HUES64 (cell line): ENCODE results near the gene FAHD1. TPM values are rescaled to one million over a fixed set of nuclear protein-coding genes. Genes with fewer than 3 reads are reported as not detected.

Experiments
- H3K27ac ChIP-seq: 2 replicates; pipeline ENCODE4 v1.7.0; 2013; ENCODE audit warnings: low read depth, low read length, inconsistent platforms
- H3K27me3 ChIP-seq: 2 replicates; pipeline ENCODE4 v1.6.1; 2013; ENCODE audit warnings: mild to moderate bottlenecking, low read length; ENCODE audit not compliant: insufficient read depth
- H3K36me3 ChIP-seq: 2 replicates; pipeline ENCODE4 v1.6.1; 2013; ENCODE audit warnings: mild to moderate bottlenecking, low read length; ENCODE audit not compliant: insufficient read depth
- H3K4me1 ChIP-seq: 2 replicates; pipeline ENCODE4 v1.6.1; 2013; ENCODE audit warnings: mild to moderate bottlenecking, low read length, moderate library complexity; ENCODE audit not compliant: insufficient read depth
- H3K4me3 ChIP-seq: 2 replicates; pipeline ENCODE4 v1.5.1; 2013; ENCODE audit warnings: mild to moderate bottlenecking, low read length, moderate library complexity
- H3K9ac ChIP-seq: 2 replicates; pipeline ENCODE4 v1.6.1; 2013; ENCODE audit warnings: mild to moderate bottlenecking, low read depth, low read length
- H3K9me3 ChIP-seq: 2 replicates; pipeline ENCODE4 v1.6.1; 2013; ENCODE audit warnings: low read depth, low read length; ENCODE audit not compliant: insufficient read depth
- WGBS: fragments of 150-250, 120-280 bp; methylation state at CpG from one replicate; pipeline ENCODE4 v1.1.7; 2013; ENCODE audit warnings: missing lambda C conversion rate; 5-methylcytosine and 5-hydroxymethylcytosine counted together
- polyA plus RNA-seq, 2 experiments: library from polyadenylated mRNA; stranded (reverse); fragments of 50-300 nt; gene quantifications; one replicate each; pipeline ENCODE4 v1.2.3, GENCODE V29; 2013

FAHD1 gene
- polyA plus RNA-seq (2013, experiment 1 of 2): 15.0 TPM
- polyA plus RNA-seq (2013, experiment 2 of 2): 18.0 TPM

DNA sequence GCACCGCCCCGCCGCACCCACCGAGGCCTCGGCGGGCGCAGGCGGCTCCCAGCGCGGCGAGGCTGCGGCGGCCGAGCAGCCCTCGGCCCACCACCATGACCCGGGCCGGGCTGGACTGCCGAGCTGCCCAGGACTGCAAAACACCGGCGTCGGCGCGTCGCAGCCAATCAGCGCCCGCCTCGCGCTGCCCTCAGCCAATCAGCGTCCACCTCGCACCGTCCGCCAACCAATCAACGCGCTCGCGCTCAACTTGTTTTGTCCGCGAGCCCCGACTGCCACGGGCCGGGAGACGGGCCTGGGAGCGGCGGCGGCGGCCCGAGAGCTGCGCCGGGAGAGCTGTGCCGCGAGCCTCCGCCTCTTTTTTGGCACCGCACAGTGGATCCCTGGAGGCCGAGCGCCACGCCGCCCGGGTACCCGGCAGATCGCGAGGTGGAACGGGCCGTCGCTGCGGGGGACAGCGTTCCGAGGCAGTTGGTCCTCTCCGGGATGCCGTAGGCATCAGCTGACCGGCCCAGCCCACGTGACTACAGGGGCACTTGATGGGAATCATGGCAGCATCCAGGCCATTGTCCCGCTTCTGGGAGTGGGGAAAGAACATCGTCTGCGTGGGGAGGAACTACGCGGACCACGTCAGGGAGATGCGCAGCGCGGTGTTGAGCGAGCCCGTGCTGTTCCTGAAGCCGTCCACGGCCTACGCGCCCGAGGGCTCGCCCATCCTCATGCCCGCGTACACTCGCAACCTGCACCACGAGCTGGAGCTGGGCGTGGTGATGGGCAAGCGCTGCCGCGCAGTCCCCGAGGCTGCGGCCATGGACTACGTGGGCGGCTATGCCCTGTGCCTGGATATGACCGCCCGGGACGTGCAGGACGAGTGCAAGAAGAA, at the start of gene FAHD1, which contains the start of gene HAGH:
TSS of gene FAHD1 (plus strand) at position 516 of the 883 bp plus-strand sequence. CDS start at position 549, 33 bp downstream.
TSS of gene HAGH (minus strand) at position 135 of the 883 bp plus-strand sequence. CDS start at position 97, 38 bp downstream.
- H3K27me3 ChIP-seq: peaks cover 3% of the 10 kb centered on the region; the same call in 1 of the 2 replicates
- peak within 1 kb of the TSS; percentile 78 for H3K4me3 ChIP-seq
- no peaks in the 10 kb centered on the region for H3K9me3 ChIP-seq
- under 1% methylated on average over 104 of the region's 104 CpGs for WGBS
- no peaks in the 10 kb centered on the region for H3K36me3 ChIP-seq
- peak within 1 kb of the TSS; percentile 77 for H3K9ac ChIP-seq
- H3K27ac ChIP-seq: peak within 1 kb of the TSS; percentile 61
- H3K4me1 ChIP-seq: no peaks in the 10 kb centered on the region

DNA sequence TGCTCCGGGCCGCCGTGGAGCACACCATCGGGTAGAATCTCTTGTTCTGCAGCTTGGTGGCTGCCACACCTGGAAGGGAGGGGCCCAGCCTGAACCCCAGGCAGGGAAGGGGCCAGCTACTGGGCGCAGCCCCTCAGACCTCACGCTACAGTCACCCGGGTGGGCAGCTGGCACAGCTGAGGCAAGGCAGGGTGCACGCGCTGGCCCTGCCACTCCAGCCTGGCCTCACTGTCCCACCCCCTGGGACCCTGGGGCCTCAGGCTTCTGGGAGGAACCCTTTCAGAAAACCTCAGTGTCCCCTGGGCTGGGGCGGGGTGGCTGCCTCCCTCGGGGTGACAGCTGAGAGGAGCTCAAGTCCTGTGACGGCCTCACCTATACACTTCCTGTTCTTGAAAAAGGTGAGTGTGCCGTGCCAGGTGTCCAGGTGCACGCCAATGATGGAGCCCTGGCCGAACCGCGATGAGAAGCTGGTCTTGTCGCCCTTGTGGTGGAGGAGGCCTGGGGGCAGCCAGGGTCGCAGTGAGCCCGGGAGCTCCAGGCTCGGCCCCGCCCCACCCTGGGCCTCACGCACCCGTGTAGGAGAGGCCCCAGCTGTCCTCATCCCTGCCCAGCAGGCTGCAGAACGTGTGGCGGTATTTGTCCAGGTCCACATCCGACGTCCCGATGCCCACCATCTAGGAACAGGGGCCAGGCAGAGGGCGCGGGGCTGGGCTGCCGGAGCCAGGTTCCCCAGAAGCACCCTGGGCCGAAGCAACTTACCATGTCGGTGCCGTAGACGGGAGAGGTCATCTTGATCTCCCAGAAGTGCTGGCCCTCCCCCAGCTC, 49.4 kb upstream of the FAHD1 start:
- H3K36me3 ChIP-seq: peaks cover 35% of the 10 kb centered on the region
- H3K9me3 ChIP-seq: no peaks in the 10 kb centered on the region
- no peaks in the 10 kb centered on the region for H3K27me3 ChIP-seq
- no peak overlapping the region for H3K27ac ChIP-seq
- H3K9ac ChIP-seq: no peak overlapping the region
- WGBS: 94% methylated on average over 36 of the region's 36 CpGs
- no peak overlapping the region for H3K4me3 ChIP-seq
- no peaks in the 10 kb centered on the region; the same call in 1 of the 2 replicates for H3K4me1 ChIP-seq

DNA sequence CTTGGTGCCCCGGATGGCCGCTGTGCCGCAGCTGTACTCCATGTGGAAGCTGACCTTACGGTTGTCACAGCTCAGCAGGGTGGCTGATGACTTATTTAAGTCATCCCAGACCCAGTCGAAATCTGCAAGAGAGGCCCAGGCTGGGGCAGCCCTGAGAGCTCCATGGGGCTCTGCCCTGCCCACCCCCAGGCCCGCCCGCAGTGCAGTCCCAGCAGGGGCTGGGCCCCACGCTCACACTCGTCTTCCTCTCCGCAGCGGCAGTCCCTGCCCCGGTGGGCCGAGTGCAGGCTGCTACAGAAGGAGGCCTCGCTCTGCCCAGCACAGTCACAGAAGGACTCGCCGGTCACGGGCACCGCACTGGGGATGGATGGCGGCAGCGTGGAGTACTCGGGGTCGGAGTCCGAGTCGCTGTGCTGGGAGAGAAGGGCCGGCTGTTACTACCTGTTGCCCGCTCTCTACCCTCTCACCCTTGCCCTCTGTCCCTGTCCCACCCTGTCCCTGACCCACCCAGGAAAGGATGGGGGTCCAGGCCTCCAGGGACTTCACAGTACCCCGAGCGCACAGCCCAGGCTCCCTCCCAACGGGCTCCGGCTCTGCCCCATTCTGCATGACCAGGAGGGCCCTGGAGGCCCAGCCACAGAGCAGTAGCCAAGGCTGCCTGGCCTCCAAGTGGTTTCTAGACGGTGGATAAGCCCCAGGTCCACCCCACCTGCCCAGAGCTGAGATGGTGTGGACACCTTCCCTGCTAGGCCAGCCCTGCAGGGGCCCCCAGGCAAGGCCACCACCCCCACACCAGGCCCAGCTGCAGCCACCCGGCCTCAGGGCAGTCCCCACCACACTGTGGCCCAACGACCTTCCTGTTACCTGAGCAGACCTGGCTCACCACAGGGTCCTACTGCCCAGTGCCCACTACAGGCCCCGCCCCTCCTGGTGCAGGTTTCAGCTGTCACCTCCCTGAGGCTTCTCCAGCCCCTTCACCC, 48.5 kb upstream of the FAHD1 start:
- H3K4me1 ChIP-seq: no peaks in the 10 kb centered on the region; the same call in 1 of the 2 replicates
- H3K36me3 ChIP-seq: peaks cover 35% of the 10 kb centered on the region
- 91% methylated on average over 34 of the region's 34 CpGs for WGBS
- no peaks in the 10 kb centered on the region for H3K27me3 ChIP-seq
- no peaks in the 10 kb centered on the region for H3K9me3 ChIP-seq
- H3K9ac ChIP-seq: no peak overlapping the region
- no peak overlapping the region for H3K27ac ChIP-seq
- no peak overlapping the region for H3K4me3 ChIP-seq

DNA sequence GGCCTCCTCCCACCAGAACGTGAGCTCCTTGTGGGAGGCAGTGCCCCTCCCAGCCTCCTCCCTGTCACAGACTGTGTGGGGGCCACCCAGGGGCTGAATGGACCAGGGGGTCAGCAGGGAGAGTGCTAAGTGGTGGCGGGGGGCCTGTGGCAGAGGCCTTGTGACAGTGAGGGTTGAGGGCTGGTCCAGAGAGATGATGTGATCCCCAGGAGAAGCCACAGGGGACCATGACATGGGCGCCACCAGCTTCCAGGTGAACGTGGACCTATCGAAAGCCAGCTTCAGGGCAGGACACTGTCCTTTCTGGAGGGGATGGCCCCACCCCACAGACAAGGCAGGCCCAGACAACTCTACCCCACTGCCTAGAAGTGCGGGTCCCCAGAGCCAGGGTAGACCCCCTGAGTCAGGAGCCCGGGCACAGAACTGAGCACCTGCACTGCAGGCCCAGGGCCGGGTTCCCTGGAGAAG, 47.7 kb upstream of the FAHD1 start:
- WGBS: 93% methylated on average over 8 of the region's 8 CpGs
- Histone ChIP-seq H3K27ac (no peak overlapping the region), H3K27me3 (no peaks in the 10 kb centered on the region), H3K9me3 (no peaks in the 10 kb centered on the region), H3K9ac (no peak overlapping the region), H3K4me3 (no peak overlapping the region), H3K4me1 (no peaks in the 10 kb centered on the region; the same call in 1 of the 2 replicates), H3K36me3 (peaks cover 35% of the 10 kb centered on the region)

DNA sequence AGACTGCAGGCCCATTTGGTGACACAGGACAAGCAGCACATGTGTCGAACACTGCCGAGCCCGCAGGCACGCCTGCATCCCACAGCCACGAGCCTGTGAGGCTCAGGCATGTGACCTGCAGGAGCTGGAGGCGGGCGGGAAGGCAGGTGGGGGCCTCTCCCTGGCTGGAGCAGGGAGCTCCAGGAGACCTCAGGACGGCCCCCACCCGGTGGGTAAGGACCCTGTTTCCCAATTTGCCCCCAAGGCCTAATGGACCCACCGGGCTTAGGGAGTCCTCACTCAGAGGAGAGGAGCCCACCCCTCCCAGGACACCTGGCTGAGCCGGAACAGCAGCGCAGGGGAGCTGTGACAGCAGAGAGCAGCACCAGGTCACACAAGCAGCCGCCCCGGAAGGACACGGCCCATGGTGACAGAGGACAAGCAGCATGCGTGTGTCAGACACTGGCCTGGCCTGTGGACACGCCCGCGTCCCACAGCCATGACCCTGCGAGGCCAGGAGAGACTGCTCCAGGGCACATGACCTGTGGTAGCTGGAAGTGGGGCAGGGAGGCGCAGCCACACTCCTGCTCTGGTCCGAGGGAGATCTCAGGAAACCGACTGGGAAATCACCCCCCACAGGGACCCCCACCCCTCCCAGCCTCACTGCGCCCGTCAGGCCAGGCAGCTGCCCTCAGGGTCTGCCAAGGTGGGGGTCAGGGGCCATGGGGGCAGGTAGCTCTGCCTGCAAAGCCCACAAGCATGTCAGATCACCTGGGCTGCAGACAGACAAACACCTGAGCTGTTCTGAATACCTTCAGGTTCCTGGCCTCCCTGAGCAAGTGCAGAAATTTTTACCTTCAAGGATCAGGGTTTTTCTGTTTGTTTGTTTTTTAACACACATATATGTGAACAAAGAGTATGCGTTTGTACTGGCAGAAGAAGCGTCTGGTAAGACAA, 47.0 kb upstream of the FAHD1 start:
- H3K9me3 ChIP-seq: no peaks in the 10 kb centered on the region
- H3K4me3 ChIP-seq: no peak overlapping the region
- no peak overlapping the region for H3K9ac ChIP-seq
- no peak overlapping the region for H3K27ac ChIP-seq
- H3K4me1 ChIP-seq: no peaks in the 10 kb centered on the region; the same call in 1 of the 2 replicates
- H3K27me3 ChIP-seq: no peaks in the 10 kb centered on the region
- H3K36me3 ChIP-seq: peaks cover 36% of the 10 kb centered on the region
- 92% methylated on average over 27 of the region's 27 CpGs for WGBS

DNA sequence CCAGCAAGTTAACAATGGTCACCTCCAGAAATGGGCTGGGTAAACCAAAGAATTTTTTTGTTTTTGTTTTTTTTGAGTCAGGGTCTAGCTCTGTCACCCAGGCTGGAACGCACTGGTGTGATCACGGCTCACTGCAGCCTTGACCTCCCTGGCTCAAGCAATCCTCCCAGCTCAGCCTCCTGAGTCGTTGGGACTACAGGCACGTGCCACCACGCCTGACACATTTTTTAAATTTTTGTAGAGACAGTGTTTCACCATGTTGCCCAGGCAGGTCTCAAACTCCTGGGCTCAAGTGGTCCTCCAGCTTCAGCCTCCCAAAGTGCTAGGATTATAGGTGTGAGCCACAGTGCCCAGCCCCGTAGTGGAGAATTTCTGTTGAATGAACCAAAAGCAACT, 46.3 kb upstream of the FAHD1 start:
- Histone ChIP-seq H3K4me1 (no peaks in the 10 kb centered on the region; the same call in 1 of the 2 replicates), H3K9ac (no peak overlapping the region), H3K27me3 (no peaks in the 10 kb centered on the region), H3K27ac (no peak overlapping the region), H3K9me3 (no peaks in the 10 kb centered on the region), H3K36me3 (peaks cover 35% of the 10 kb centered on the region), H3K4me3 (peak overlapping the region; percentile 98; the same call in 1 of the 2 replicates)
- WGBS: 90% methylated on average over 6 of the region's 6 CpGs

DNA sequence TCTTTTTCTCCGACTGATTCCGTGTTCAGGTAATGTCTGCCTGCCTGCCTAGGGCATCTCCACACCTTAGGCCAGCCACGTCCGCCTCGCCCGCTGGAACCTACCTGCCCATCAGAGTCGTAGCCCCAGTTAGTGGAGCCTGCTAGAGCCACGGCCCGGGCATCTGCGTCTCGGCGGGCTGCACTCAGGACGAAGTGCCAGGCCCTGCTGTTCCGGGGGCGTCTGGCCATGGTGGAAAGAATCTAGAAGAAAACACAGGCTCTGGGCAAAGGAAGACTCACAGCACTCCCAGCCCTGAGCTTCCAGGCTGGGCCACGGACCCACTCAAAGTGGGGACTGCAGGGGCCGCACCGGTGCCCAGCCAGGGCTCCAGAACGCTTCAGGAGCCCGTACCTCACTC, 45.8 kb upstream of the FAHD1 start:
- 86% methylated on average over 20 of the region's 20 CpGs for WGBS

DNA sequence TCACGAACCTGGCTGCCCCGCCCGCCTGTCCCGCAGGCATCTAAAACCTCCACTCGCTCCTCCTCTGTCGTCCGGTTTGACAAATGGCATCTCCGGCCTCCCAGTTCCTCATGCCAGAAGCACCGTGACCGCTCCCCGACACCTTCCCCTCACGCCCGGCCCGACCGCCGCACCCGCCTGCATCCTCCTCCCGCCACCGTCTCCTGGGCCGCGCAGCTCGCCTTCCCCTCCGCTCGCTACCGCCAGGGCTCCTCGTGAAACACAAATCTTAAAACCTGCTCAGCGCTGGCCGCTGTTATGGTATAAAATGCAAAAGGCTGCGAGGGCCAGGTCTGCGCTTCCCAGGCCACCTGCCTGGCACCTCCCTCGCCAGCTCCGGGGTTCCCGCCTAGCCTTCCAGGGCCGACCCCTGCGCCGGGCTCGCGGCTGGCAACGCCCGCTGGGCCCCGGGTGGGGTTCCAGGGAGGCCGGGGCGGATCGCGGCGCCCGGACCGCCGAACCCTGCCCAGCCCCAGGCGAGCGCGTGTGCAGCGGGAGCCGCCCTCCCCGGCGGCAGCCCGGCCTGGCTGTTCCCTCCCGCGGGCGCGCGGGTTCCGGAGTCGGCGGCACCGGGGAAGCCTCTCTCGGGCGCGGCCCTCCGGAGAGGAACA, 45.1 kb upstream of the FAHD1 start:
- Histone ChIP-seq H3K27ac (peak overlapping the region; percentile 57; the same call in 1 of the 2 replicates), H3K9me3 (no peaks in the 10 kb centered on the region), H3K9ac (peak overlapping the region; percentile 85), H3K4me3 (peak overlapping the region; percentile 98), H3K36me3 (peaks cover 31% of the 10 kb centered on the region), H3K27me3 (no peaks in the 10 kb centered on the region), H3K4me1 (no peaks in the 10 kb centered on the region; the same call in 1 of the 2 replicates)
- WGBS: 2% methylated on average over 70 of the region's 70 CpGs

More for the DNA sequence above, 45.8 kb upstream of the FAHD1 start:
- H3K4me3 ChIP-seq: peak overlapping the region; percentile 98
- H3K36me3 ChIP-seq: peaks cover 34% of the 10 kb centered on the region
- H3K27me3 ChIP-seq: no peaks in the 10 kb centered on the region
- no peaks in the 10 kb centered on the region for H3K9me3 ChIP-seq
- H3K9ac ChIP-seq: peak overlapping the region; percentile 85
- H3K4me1 ChIP-seq: no peaks in the 10 kb centered on the region; the same call in 1 of the 2 replicates
- no peak overlapping the region for H3K27ac ChIP-seq
